ENCODE measurements around the gene DCP1A. TPM values are rescaled to one million over a fixed set of nuclear protein-coding genes. Genes with fewer than 3 reads are reported as not detected.
A peak's percentile ranks its signal among the peaks of the same experiment; 100 is the strongest.

DCP1A gene
- total and polyA plus RNA-seq, 2 of the 13 experiments (the other 11 are each of a cell fraction or from before 2014, with no cell fraction given) = 14.2 to 41.2 TPM

DNA sequence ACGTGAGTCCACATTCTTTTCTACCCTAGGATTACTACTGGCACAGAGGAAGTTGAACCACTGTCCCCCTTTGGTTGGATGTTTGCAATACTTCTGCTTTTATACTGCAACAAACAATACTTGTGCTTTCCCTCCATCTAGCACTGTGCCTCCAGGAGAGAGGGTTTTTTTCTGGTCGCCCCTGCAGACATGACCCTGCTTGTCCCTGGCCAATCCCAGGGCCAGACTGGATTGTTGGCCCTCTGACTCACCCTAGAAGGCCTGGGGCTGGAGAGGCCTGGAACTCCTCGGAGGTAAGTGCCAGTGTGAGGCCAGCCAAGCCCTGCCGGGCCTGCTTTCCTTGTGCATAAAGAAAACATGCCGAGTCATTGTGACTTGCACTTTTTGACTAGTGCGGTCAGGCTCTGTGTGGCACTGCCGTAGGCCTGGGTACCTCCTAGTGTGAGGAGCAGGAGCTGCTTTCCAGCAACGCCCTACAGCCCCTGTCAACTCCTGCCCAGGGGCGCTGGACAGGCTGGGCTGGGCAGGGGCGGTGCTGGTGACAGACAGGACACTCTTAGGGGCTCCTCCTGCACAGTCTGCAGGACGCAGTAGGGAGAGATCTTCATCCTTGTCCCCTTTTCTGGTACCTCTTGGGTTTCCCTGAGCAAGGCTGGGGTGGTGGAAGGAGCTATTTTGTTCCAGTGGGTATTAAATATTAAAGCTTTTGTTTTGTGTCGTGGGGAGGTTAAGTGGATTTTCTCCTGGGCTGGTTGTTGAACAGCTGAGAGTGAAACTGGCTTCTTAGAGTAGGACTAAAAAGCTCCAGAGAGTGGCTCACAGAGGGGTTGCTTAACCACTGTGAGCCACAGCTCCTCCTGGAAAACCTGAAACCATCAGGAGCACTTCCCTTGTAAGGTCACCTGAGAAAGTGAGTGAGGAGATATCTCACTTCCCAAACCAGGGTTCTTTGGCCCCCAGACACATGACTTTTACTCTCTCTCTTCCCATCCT, 77.2 kb downstream of the DCP1A start (continued):
- TF ChIP-seq, protein P1, sequence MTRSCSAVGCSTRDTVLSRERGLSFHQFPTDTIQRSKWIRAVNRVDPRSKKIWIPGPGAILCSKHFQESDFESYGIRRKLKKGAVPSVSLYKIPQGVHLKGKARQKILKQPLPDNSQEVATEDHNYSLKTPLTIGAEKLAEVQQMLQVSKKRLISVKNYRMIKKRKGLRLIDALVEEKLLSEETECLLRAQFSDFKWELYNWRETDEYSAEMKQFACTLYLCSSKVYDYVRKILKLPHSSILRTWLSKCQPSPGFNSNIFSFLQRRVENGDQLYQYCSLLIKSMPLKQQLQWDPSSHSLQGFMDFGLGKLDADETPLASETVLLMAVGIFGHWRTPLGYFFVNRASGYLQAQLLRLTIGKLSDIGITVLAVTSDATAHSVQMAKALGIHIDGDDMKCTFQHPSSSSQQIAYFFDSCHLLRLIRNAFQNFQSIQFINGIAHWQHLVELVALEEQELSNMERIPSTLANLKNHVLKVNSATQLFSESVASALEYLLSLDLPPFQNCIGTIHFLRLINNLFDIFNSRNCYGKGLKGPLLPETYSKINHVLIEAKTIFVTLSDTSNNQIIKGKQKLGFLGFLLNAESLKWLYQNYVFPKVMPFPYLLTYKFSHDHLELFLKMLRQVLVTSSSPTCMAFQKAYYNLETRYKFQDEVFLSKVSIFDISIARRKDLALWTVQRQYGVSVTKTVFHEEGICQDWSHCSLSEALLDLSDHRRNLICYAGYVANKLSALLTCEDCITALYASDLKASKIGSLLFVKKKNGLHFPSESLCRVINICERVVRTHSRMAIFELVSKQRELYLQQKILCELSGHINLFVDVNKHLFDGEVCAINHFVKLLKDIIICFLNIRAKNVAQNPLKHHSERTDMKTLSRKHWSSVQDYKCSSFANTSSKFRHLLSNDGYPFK (CRISPR knock-in tag; IDR thresholded peaks at IDR 0.05; ENCODE audit: borderline replicate concordance) = no peak
- no peak for TF ChIP-seq ZNF326 (CRISPR knock-in tag; IDR thresholded peaks at IDR 0.05; ENCODE audit: borderline replicate concordance)
- TF ChIP-seq CENPT (CRISPR knock-in tag; IDR thresholded peaks at IDR 0.05; ENCODE audit: low read depth) = no peak
- no peak for TF ChIP-seq SNAI1 (CRISPR knock-in tag; IDR thresholded peaks at IDR 0.05; ENCODE audit: borderline replicate concordance)
- no peak for TF ChIP-seq ZSCAN25 (CRISPR knock-in tag; IDR thresholded peaks at IDR 0.05)
- TF ChIP-seq DPF2 (CRISPR knock-in tag; IDR thresholded peaks at IDR 0.05; ENCODE audit: borderline replicate concordance, low read depth) = no peak
- no peak; the same call in 1 of the 2 replicates for TF ChIP-seq ZNF800 (CRISPR knock-in tag; IDR thresholded peaks at IDR 0.05)
- no peak for TF ChIP-seq ZNF713 (CRISPR knock-in tag; IDR thresholded peaks at IDR 0.05)
- no peak for TF ChIP-seq MIER2 (CRISPR knock-in tag; IDR thresholded peaks at IDR 0.05)
- TF ChIP-seq, protein P2, sequence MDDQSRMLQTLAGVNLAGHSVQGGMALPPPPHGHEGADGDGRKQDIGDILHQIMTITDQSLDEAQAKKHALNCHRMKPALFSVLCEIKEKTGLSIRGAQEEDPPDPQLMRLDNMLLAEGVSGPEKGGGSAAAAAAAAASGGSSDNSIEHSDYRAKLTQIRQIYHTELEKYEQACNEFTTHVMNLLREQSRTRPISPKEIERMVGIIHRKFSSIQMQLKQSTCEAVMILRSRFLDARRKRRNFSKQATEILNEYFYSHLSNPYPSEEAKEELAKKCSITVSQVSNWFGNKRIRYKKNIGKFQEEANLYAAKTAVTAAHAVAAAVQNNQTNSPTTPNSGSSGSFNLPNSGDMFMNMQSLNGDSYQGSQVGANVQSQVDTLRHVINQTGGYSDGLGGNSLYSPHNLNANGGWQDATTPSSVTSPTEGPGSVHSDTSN (CRISPR knock-in tag; IDR thresholded peaks at IDR 0.05; ENCODE audit: borderline replicate concordance) = no peak
- TF ChIP-seq SPEN (CRISPR knock-in tag; IDR thresholded peaks at IDR 0.05; ENCODE audit: low read depth) = no peak; the same call in 1 of the 2 replicates
- TF ChIP-seq TBP (CRISPR knock-in tag; IDR thresholded peaks at IDR 0.05) = no peak
- no peak for TF ChIP-seq AHR (CRISPR knock-in tag; IDR thresholded peaks at IDR 0.05)
- TF ChIP-seq SALL1 (CRISPR knock-in tag; IDR thresholded peaks at IDR 0.05) = peak; percentile 80
- TF ChIP-seq ATF1 (CRISPR knock-in tag; IDR thresholded peaks at IDR 0.05) = no peak
- no peak for TF ChIP-seq ZSCAN29 (CRISPR knock-in tag; conservative IDR thresholded peaks at IDR 0.05)
- no peak for TF ChIP-seq HNF4A (CRISPR knock-in tag; IDR thresholded peaks at IDR 0.05)
- no peak for TF ChIP-seq ZNF879 (CRISPR knock-in tag; IDR thresholded peaks at IDR 0.05)
- 0 out of 2 replicates have a peak, but pooled peaks have one; percentile 43 for TF ChIP-seq WIZ (CRISPR knock-in tag; IDR thresholded peaks at IDR 0.05)
- peak; percentile 71 for TF ChIP-seq TARDBP (CRISPR knock-in tag; IDR thresholded peaks at IDR 0.05)
- TF ChIP-seq SKIL (CRISPR knock-in tag; IDR thresholded peaks at IDR 0.05; ENCODE audit: borderline replicate concordance) = no peak
- no peak for TF ChIP-seq ZSCAN31 (CRISPR knock-in tag; IDR thresholded peaks at IDR 0.05; ENCODE audit: low read depth)
